Parathyroid adenoma (tissue), 2 donors: Measurements from ENCODE around the gene ARHGEF38.
A peak's percentile ranks its signal among the peaks of the same experiment; 100 is the strongest.

Source experiments
- H2AFZ ChIP-seq: fragments of 300-600 bp; sonication (generic); one replicate; pipeline ENCODE4 v1.7.0; 2017; ENCODE audit warnings: antibody characterized with exemption, mild to moderate bottlenecking
- H3K27ac ChIP-seq: fragments of 300-600 bp; sonication (generic); one replicate; pipeline ENCODE4 v1.7.0; 2017
- H3K27me3 ChIP-seq: fragments of 300-600 bp; sonication (generic); one replicate; pipeline ENCODE4 v1.7.0; 2017; ENCODE audit warnings: low read length; ENCODE audit not compliant: control insufficient read depth, insufficient read depth
- H3K36me3 ChIP-seq: fragments of 300-600 bp; sonication (generic); one replicate; pipeline ENCODE4 v1.7.0; 2017; ENCODE audit warnings: low read length; ENCODE audit not compliant: control insufficient read depth, insufficient read depth
- H3K4me1 ChIP-seq: fragments of 300-600 bp; sonication (generic); one replicate; pipeline ENCODE4 v1.7.0; 2017; ENCODE audit warnings: control low read depth
- H3K4me2 ChIP-seq: fragments of 300-600 bp; sonication (generic); one replicate; pipeline ENCODE4 v1.7.0; 2017; ENCODE audit warnings: low read length
- H3K4me3 ChIP-seq: fragments of 300-600 bp; sonication (generic); one replicate; pipeline ENCODE4 v1.7.0; 2017; ENCODE audit warnings: low read depth, low read length
- H3K79me2 ChIP-seq: fragments of 300-600 bp; sonication (generic); one replicate; pipeline ENCODE4 v1.7.0; 2017; ENCODE audit warnings: control low read depth
- H3K9ac ChIP-seq: fragments of 300-600 bp; sonication (generic); one replicate; pipeline ENCODE4 v1.7.0; 2017; ENCODE audit warnings: mild to moderate bottlenecking
- H3K9me3 ChIP-seq: fragments of 300-600 bp; sonication (generic); one replicate; pipeline ENCODE4 v1.7.0; 2017; ENCODE audit warnings: low read length; ENCODE audit not compliant: control insufficient read depth
- CTCF ChIP-seq: fragments of 300-600 bp; sonication (generic); IDR thresholded peaks from one replicate; pipeline ENCODE4 v1.7.0; 2017; ENCODE audit warnings: antibody characterized with exemption, mild to moderate bottlenecking
- donor health status: primary hyperparathyroidism.

Gene ARHGEF38

GRCh38 chr4:105707782-105708180 is 155.4 kb downstream of the ARHGEF38 start:
- Histone ChIP-seq H3K27me3 (no peaks in the 10 kb centered on the region), H3K79me2 (peaks cover 6% of the 10 kb centered on the region), H3K36me3 (no peaks in the 10 kb centered on the region), H3K27ac (no peak overlapping the region), H2AFZ (peak overlapping the region; percentile 86), H3K9me3 (no peaks in the 10 kb centered on the region), H3K4me1 (peaks cover 5% of the 10 kb centered on the region), H3K4me3 (peak overlapping the region; percentile 90), H3K9ac (peak overlapping the region; percentile 61), H3K4me2 (peak overlapping the region; percentile 97)
- TF ChIP-seq CTCF = no peak

- H3K27ac ChIP-seq = peak within 1 kb of the TSS; percentile 74
- peak within 1 kb of the TSS; percentile 97 for H3K4me2 ChIP-seq
- no peak for TF ChIP-seq CTCF
- H3K79me2 ChIP-seq = peaks cover 6% of the 10 kb centered on the region
- peak within 1 kb of the TSS; percentile 86 for H2AFZ ChIP-seq
- no peaks in the 10 kb centered on the region for H3K9me3 ChIP-seq
- no peaks in the 10 kb centered on the region for H3K27me3 ChIP-seq
- peak within 1 kb of the TSS; percentile 90 for H3K4me3 ChIP-seq
- peaks cover 5% of the 10 kb centered on the region for H3K4me1 ChIP-seq
- H3K36me3 ChIP-seq = no peaks in the 10 kb centered on the region
- peak within 1 kb of the TSS; percentile 61 for H3K9ac ChIP-seq
Measured at GRCh38 chr4:105708181-105709080, 156.0 kb downstream of the ARHGEF38 start, which contains the start of the genes GSTCD and INTS12. TSS of gene GSTCD (plus strand) at chr4:105708784. CDS start at chr4:105717614, 8,830 bp downstream. TSS of gene INTS12 (minus strand) at chr4:105708689. CDS start at chr4:105700005, 8,684 bp downstream.

GRCh38 chr4:105709081-105709450 is 156.6 kb downstream of the ARHGEF38 start:
- Histone ChIP-seq H3K79me2 (peaks cover 6% of the 10 kb centered on the region), H3K4me2 (peak overlapping the region; percentile 97), H3K9ac (peak overlapping the region; percentile 42), H3K4me1 (peaks cover 5% of the 10 kb centered on the region), H3K4me3 (peak overlapping the region; percentile 90), H2AFZ (peak overlapping the region; percentile 86), H3K27ac (peak overlapping the region; percentile 74), H3K9me3 (no peaks in the 10 kb centered on the region), H3K36me3 (no peaks in the 10 kb centered on the region), H3K27me3 (no peaks in the 10 kb centered on the region)
- TF ChIP-seq CTCF = no peak

GRCh38 chr4:105710012-105710600 is 157.7 kb downstream of the ARHGEF38 start:
- H3K9me3 ChIP-seq = no peaks in the 10 kb centered on the region
- H3K4me2 ChIP-seq = no peak overlapping the region
- H3K9ac ChIP-seq = no peak overlapping the region
- H3K27ac ChIP-seq = no peak overlapping the region
- H3K36me3 ChIP-seq = no peaks in the 10 kb centered on the region
- H2AFZ ChIP-seq = no peak overlapping the region
- H3K27me3 ChIP-seq = no peaks in the 10 kb centered on the region
- no peak for TF ChIP-seq CTCF
- H3K79me2 ChIP-seq = peaks cover 6% of the 10 kb centered on the region
- H3K4me3 ChIP-seq = no peak overlapping the region
- peaks cover 5% of the 10 kb centered on the region for H3K4me1 ChIP-seq
